ENCODE results near the gene VWA8. TPM values are rescaled to one million over a fixed set of nuclear protein-coding genes. Genes with fewer than 3 reads are reported as not detected.
"Not testable (repeated sequence)": the region's sequence is repeated elsewhere in the genome, so short reads cannot be mapped to it uniquely, and the experiment has no call there.

Gene VWA8
- total RNA-seq, 1 donor from 2014 or later: 14.6 TPM

- Histone ChIP-seq H3K36me3 (ENCODE audit: control insufficient read depth, insufficient read depth, low read length) (no peaks in the 10 kb centered on the region), H3K27me3 (ENCODE audit: control insufficient read depth, insufficient read depth, low read length) (no peaks in the 10 kb centered on the region), H3K4me3 (ENCODE audit: low read depth, low read length) (no peak overlapping the region)
- TF ChIP-seq, protein P1, sequence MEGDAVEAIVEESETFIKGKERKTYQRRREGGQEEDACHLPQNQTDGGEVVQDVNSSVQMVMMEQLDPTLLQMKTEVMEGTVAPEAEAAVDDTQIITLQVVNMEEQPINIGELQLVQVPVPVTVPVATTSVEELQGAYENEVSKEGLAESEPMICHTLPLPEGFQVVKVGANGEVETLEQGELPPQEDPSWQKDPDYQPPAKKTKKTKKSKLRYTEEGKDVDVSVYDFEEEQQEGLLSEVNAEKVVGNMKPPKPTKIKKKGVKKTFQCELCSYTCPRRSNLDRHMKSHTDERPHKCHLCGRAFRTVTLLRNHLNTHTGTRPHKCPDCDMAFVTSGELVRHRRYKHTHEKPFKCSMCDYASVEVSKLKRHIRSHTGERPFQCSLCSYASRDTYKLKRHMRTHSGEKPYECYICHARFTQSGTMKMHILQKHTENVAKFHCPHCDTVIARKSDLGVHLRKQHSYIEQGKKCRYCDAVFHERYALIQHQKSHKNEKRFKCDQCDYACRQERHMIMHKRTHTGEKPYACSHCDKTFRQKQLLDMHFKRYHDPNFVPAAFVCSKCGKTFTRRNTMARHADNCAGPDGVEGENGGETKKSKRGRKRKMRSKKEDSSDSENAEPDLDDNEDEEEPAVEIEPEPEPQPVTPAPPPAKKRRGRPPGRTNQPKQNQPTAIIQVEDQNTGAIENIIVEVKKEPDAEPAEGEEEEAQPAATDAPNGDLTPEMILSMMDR (IDR thresholded peaks at IDR 0.05; ENCODE audit: insufficient read depth, low read length, poor library complexity, severe bottlenecking): no peak
- DNase-seq (ENCODE audit: low read depth): no peak
Observed at GRCh38 chr13:41914552-41914951, 46.4 kb downstream of the VWA8 start.

GRCh38 chr13:41909506-41909905, 51.4 kb downstream of the VWA8 start:
- DNase-seq (ENCODE audit: low read depth): no peak
- TF ChIP-seq, protein P1 (IDR thresholded peaks at IDR 0.05; ENCODE audit: insufficient read depth, low read length, poor library complexity, severe bottlenecking): no peak
- Histone ChIP-seq H3K36me3 (ENCODE audit: control insufficient read depth, insufficient read depth, low read length) (no peaks in the 10 kb centered on the region), H3K27me3 (ENCODE audit: control insufficient read depth, insufficient read depth, low read length) (no peaks in the 10 kb centered on the region), H3K4me3 (ENCODE audit: low read depth, low read length) (no peak overlapping the region)

GRCh38 chr13:41905600-41906254, 55.2 kb downstream of the VWA8 start:
- TF ChIP-seq, protein P1 (IDR thresholded peaks at IDR 0.05; ENCODE audit: insufficient read depth, low read length, poor library complexity, severe bottlenecking): peak; percentile 64
- Histone ChIP-seq H3K4me3 (ENCODE audit: low read depth, low read length) (no peak overlapping the region), H3K36me3 (ENCODE audit: control insufficient read depth, insufficient read depth, low read length) (no peaks in the 10 kb centered on the region), H3K27me3 (ENCODE audit: control insufficient read depth, insufficient read depth, low read length) (no peaks in the 10 kb centered on the region)
- peak; percentile 16 for DNase-seq (ENCODE audit: low read depth)

DNA sequence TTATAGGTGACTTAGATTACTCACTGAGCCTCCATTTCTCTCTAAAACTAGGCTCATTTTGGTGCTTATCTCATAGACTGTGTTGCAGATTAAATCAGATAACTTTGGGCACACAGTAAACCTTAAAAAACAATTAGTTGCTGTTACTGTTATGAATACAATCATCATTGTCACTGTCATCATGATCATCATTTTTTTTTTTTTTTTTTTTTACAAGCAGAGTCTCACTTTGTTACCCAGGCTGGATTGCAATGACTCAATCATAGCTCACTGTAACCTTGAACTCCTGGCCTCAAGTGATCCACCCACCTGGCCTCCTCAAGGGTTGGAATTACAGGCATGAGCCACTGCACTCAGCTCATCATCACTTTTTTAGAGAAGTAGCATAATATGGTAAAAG, 60.0 kb downstream of the VWA8 start:
- Histone ChIP-seq H3K4me3 (ENCODE audit: low read depth, low read length) (no peak overlapping the region), H3K36me3 (ENCODE audit: control insufficient read depth, insufficient read depth, low read length) (no peaks in the 10 kb centered on the region), H3K27me3 (ENCODE audit: control insufficient read depth, insufficient read depth, low read length) (no peaks in the 10 kb centered on the region)
- TF ChIP-seq, protein P1 (IDR thresholded peaks at IDR 0.05; ENCODE audit: insufficient read depth, low read length, poor library complexity, severe bottlenecking): no peak
- no peak for DNase-seq (ENCODE audit: low read depth)

DNA sequence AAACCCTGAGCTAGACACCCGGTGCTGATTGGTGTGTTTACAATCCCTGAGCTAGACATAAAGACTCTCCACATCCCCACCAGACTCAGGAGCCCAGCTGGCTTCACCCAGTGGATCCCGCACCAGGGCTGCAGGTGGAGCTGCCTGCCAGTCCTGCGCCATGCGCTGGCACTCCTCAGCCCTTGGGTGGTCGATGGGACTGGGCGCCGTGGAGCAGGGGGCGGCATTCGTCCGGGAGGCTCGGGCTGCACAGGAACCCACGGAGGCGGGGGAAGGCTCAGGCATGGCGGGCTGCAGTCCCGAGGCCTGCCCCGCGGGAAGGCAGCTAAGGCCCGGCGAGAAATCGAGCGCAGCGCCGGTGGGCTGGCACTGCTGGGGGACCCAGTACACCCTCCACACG, 62.5 kb downstream of the VWA8 start:
- H3K36me3 ChIP-seq (ENCODE audit: control insufficient read depth, insufficient read depth, low read length); H3K4me3 ChIP-seq (ENCODE audit: low read depth, low read length); H3K27me3 ChIP-seq (ENCODE audit: control insufficient read depth, insufficient read depth, low read length); DNase-seq (ENCODE audit: low read depth): not testable (repeated sequence)

- Histone ChIP-seq H3K27me3 (ENCODE audit: control insufficient read depth, insufficient read depth, low read length) (no peaks in the 10 kb centered on the region), H3K36me3 (ENCODE audit: control insufficient read depth, insufficient read depth, low read length) (no peaks in the 10 kb centered on the region), H3K4me3 (ENCODE audit: low read depth, low read length) (no peak overlapping the region)
- no peak for DNase-seq (ENCODE audit: low read depth)
- TF ChIP-seq, protein P1 (IDR thresholded peaks at IDR 0.05; ENCODE audit: insufficient read depth, low read length, poor library complexity, severe bottlenecking): no peak
Observed at GRCh38 chr13:41897126-41897525, 63.8 kb downstream of the VWA8 start.
